Stimulated activated CD8-positive, alpha-beta memory T cell treated with anti-CD3 and anti-CD28 coated beads, Interleukin-7, amount 100 ng/mL, for 4 hours (primary cell): ENCODE data around the gene CEBPG.

Source experiments
- DNase-seq, 2 donors: peaks; one replicate each; pipeline ENCODE4 v3.0.0-alpha.2; 2020; ENCODE audit warnings: low read depth in 2 of 2

CEBPG gene

DNA sequence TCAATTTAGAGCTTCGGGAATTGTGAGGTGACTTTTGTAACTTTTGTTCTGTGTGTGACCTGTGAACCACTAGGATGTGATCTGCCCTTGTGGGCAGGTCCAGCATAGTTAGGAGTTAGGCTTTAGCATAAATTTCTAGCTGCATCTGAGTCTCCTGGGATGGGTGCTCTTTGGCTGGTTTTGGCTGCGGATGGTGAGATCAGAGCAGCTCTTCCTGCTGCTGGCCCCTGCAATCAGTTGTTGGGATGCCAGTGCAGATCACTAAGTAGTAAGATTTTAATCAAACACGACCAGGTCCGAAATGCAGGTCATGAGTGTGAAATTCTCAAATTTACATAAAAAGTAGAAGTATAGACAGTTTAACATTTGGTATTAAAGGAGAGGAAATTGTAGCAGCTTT lies 8.5 kb downstream of the CEBPG start:
- DNase-seq, result no peak

GRCh38 chr19:33382982-33383381 lies 9.5 kb downstream of the CEBPG start:
- DNase-seq, result no peak

GRCh38 chr19:33383720-33384292 lies 10.3 kb downstream of the CEBPG start:
- no peak for DNase-seq

DNA sequence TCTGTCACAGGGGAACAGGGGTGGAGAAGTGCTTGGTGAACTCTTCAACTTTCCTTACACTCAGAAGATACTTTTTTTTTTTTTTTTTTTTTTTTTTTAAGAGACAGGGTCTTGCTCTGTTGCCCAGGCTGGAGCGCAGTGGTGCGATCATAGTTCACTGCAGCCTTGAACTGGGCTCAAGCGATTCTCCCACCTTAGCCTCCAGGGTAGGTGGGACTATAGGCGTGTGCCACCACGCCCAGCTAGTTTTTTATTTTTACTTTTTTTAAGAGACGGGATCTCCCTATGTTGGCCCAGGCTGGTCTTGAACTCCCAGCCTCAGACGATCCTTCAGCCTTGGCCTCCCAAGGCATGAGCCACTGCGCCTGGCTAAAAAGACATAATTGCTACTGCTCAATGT lies 11.5 kb downstream of the CEBPG start:
- no peak for DNase-seq

DNA sequence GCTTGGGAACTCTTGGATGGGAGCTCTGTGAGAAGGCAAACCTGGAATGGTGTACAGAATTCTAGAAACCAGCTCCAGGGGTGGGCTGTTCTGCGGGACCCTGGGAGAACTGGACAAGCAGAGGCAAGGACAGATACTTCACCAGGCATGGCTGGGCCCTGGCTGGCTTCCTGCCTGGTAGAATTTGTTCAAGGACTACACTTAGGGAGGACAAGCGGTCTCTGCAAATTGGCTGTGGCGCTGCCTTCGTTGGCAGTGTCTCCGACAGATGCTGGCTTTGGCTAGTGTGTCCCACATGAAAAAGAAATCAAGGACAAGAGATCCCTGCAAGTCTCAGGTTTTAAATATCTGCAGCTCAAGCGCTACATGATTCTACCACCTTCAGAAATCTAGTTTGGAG lies 12.4 kb downstream of the CEBPG start:
- DNase-seq, result no peak

GRCh38 chr19:33386361-33386858 lies 12.9 kb downstream of the CEBPG start:
- no peak for DNase-seq

DNA sequence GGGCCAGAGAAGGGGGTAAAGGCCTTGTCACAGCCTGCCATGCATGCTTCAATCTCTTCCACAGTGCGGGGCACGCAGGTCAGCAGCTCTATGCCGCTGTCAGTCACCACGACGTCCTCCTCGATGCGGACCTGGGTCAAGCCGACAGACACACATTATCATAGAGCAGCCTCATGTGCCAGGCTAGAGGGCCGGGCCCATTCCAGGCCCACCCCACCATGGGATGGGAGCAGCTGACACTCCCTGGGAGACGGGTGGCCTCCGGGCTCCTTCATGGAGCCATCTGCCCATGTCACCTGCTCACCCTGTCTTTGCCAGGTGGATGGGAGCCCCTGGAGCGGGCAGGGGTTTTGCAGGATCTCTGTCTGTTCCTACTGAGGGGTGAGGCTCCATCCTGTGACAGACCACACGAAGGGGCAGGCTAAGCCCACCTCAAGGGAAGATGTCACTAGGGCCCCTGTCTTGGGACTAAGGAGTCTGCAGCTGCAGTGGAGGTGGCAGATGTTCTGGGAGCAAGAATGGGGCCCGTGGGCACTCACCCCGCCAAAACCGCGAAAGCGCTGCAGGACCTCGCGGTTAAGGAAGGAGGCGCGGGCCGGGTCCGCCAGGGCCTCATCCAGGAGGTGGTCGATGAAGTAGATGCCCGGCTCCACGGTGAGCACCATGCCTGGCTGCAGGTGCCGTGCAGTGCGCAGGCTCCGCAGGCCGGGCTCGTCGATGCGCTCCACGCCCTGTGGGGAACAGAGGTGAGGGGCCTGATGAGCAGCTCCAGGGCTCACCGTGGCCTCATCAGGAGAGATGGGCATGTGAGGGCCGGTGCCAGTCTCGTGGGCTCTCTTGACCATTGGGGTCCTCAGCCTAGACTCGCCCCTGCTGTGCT lies 14.1 kb downstream of the CEBPG start:
- no peak for DNase-seq

DNA sequence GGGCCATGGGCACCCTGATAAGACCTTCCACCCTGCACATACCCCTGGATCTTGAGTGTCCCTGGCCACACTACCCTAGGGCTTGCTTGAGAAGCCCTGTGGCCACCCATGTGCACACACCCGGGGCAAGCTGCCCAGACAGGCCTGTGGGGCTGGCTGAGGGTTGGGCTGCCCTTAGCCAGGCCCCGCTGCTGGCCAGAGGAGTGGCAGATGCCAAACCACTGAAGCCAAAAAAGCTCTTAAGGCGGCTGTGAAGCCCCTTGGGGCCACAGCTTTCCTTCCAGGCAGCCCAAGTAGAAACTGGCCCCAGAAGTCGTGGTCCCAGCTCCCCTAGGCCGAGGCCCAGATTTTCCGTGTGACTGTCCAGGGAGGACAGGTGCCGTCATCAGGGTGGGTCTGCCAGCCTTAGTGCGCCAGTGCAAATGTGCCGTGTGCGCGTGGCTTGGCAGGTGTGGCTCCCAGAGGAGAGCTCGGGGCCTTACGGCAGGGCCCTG lies 14.8 kb downstream of the CEBPG start:
- no peak for DNase-seq

DNA sequence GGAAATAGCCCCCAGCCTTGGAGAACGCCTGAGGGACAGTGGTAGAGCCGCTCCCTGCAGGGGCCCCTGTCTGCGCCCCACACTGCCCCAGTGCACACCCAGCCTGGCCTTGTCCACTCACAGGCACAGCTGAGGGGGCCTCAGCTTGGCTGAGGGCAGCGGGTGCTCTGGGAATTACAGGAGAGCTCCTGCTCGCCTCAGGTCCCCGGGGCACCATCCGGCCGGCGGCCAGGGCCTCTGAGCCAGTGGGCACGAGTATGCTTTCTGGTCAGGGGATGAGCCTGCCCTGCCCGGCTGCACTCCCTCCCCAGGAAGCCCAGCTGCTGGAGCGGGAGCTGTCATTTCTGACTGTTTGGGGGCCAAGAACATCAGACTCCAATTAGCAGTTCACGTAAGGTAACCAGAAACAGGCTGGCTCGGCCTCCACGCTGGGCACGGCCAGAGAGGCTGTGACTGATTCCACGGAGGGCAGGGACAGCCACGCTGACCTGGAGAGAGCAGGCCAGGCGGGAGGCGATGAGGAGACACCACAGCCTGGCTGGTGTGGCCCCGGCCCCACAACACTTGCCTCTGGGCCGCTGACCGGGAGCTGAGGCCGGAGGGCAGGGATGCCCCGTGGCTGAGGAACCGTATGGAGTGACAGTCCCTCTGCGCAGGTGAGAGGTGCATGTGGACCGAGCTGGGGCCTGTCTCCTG lies 15.4 kb downstream of the CEBPG start:
- DNase-seq, result no peak

GRCh38 chr19:33389421-33390100 lies 16.1 kb downstream of the CEBPG start:
- DNase-seq, result no peak

- no peak for DNase-seq
Observed at GRCh38 chr19:33390101-33390907, 16.8 kb downstream of the CEBPG start.

DNA sequence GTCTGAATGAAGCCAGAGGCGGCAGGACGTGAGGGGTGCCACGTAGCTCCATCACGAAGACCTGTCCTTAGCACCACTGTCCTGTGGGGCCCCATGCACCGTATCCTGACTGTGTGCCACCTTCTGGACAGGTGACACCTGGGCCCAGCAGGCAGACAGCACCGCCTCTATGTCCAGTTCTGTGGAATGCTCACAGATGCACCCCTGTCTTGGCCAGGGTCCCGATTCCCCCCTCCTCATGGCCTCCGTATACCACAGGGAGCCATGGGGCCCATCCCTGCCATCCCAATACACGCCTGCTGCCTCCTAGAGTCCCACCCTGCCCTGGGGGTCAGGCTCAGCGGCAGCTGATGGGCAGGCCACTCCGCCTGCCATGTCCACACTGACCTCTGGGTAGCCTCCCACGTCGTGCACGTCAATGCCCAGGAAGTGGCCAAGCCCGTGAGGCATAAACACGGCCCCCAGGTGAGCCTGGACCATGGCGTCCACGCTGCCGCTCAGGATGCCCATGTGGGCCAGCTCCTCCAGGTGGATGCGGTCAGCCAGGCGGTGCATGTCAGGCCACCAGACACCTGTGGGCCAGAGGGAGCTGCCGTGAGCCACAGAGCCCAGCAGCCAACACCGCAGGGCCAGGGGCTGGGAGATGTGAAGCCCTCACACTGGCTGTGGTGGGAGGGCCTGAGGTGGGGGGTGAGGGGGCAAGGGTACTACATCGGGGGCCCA lies 17.6 kb downstream of the CEBPG start:
- DNase-seq, result no peak

DNA sequence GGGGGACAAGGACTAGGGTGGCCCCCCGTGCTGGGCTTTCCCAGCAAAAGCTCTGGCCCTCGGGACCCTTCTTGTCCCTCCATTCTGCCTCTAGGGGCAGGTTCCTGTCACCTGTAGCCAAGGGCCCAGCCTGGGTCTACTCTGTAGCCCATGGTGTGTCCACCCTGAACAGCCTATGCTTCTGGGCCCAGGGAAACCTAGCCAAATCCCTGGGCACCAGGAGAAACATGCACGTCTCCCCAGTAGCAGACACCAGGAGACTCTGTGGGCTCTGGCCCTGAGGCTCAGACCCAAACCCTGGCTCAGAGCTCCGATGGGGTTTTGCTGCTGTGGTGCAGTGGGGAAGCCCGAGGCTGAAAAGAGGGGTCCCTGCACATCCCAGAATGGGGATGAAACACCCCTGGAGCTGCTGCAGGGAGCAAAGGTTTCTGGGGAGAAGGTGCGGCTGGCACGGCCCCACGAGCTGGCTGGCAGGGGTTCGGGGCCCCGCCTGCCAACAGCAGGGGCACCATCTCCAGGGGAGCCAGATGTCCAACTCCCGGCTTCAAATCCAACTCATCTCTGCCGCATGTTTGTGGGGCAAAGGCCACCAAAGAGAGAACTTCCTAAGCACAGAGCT lies 18.2 kb downstream of the CEBPG start:
- DNase-seq, result no peak

DNA sequence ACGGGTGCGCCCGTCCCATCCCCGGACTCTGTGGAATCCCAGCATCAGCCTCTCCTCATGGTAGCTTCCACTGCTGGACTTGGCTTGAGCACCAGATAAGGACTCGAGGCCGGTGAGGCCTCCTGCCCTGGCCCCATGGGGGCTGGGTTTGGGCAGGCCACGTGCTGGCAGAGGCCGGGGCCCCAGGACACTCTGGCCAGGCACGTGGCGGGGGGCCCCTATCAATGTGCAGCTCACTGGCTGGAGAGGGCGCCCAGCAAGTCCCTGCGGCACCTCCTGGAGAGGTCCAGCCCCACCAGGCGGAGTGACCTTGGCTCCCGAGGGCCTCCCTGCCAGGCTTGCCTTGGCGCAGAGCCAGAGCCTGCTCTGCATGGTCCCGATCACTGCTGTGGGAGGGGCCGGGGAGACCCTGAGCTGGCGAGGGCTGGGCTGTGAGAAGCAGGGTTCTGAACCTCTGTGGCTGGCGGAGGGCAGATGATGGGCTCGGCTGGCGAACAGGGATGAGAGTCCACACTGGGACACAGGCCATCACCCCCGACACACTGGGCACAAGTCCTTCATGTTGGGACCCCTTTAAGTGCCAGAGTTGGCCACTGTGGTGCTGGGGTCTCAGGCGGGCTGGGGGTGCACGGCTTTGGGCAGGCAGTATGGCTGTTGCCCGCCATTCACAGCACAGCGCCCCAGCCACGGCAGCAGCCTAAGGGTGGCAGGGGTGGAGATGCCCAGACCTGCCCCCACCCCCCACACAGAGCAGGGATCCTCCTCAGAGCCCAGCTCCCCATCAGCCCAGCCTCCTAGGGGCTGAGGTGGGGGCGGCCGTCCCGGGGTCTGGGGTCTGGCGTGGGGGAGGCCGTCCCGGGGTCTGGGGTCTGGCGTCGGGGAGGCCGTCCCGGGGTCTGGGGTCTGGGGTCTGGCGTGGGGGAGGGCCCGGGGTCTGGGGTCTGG lies 19.1 kb downstream of the CEBPG start:
- DNase-seq, result no peak

DNA sequence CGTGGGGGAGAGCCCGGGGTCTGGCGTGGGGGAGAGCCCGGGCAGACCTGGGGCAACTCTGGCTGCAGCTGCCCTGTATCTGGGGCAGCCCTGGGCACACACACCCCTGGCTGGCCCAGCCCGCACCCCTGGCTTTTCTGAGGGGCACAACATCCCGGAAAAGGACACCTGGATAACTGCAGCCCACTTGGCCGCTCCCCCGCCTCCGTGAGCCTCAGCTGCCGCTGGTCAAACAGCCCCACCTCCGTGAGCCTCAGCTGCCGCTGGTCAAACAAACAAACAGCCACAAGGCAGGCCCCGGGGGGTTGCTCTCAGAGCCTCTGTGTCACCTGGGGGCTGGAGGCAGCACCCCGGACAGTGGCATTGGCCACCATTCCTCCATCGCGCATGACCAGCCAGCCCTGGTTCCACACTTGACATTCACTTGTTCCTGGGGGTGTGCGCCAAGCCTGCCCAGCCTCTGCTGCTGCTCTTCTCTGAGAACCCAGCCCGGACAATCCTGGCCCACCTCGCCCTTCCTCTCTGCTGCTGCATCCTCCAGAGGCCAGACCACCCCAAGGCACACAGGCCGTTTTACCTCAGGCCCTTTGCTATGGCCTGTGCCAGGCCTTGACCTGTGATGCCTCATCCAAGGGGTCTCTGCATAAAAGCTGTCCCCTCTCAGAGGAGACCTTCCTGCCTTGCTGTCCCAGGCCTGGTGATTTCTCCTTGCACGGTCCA lies 19.9 kb downstream of the CEBPG start:
- no peak for DNase-seq

- DNase-seq, result no peak
Observed at GRCh38 chr19:33394006-33394722, 20.7 kb downstream of the CEBPG start.
